Breast epithelium (tissue), 4 donors: ENCODE results near the gene NLGN4X. TPM values are rescaled to one million over a fixed set of nuclear protein-coding genes. Genes with fewer than 3 reads are reported as not detected.

Experiments
- DNase-seq, 2 donors: peaks; one replicate each; pipeline ENCODE4 v3.0.0-alpha.2; 2019; ENCODE audit warnings: low spot score in 2 of 2
- H3K27ac ChIP-seq, 2 donors: fragments of 200-600 bp; sonication (generic) in 1 of 2; one replicate each; pipeline ENCODE4 v1.5.1; 2016 to 2019; ENCODE audit warnings: mild to moderate bottlenecking in 1 of 2
- H3K27me3 ChIP-seq, 2 donors: fragments of 200-600 bp; sonication (generic) in 1 of 2; one replicate each; pipeline versions ENCODE4 v1.5.1 to v1.6.0; 2017 to 2019; ENCODE audit warnings: control low read depth in 1 of 2, mild to moderate bottlenecking in 1 of 2
- H3K36me3 ChIP-seq: fragments of 200-600 bp; one replicate; pipeline ENCODE4 v1.5.1; 2019
- H3K4me1 ChIP-seq, 2 donors: fragments of 200-600 bp; sonication (generic); one replicate each; pipeline ENCODE4 v1.5.1; 2016 to 2019; ENCODE audit warnings: control low read depth in 1 of 2
- H3K4me3 ChIP-seq, 3 donors: fragments of 200-600 bp; sonication (generic); 1 replicate in 2 of 3; 2 replicates in 1 of 3; pipeline ENCODE4 v1.5.1; 2016 to 2019; ENCODE audit warnings: mild to moderate bottlenecking in 3 of 3, moderate library complexity in 2 of 3
- H3K9me3 ChIP-seq, 2 donors: fragments of 200-600 bp; sonication (generic) in 1 of 2; one replicate each; pipeline ENCODE4 v1.5.1; 2016 to 2019; ENCODE audit warnings: control low read depth in 1 of 2
- CTCF ChIP-seq, 3 donors: fragments of 450-650 bp; IDR thresholded peaks; one replicate each; pipeline ENCODE4 v1.5.1; 2016 to 2017; ENCODE audit warnings: antibody characterized with exemption in 3 of 3, mild to moderate bottlenecking in 3 of 3, moderate library complexity in 3 of 3
- POLR2A ChIP-seq: fragments of 450-650 bp; IDR thresholded peaks from one replicate; pipeline ENCODE4 v1.6.1; 2016; ENCODE audit warnings: antibody characterized with exemption, mild to moderate bottlenecking, moderate library complexity
- POLR2AphosphoS5 ChIP-seq, 3 donors: sonication (generic); formaldehyde crosslinking; IDR thresholded peaks; one replicate each; pipeline ENCODE4 v1.6.1; 2017; ENCODE audit warnings: antibody characterized with exemption in 3 of 3
- intact Hi-C: fragments of 100-400 bp; cut with DNase I; formaldehyde crosslinking; loops from one replicate; pipeline ENCODE4 v1.15.1; 2023; ENCODE audit warnings: low total_unique reads
- total RNA-seq, 3 donors: library from RNA; depleted of rRNA; stranded (reverse); fragments of >200 nt; gene quantifications; one replicate each; pipeline ENCODE4 v1.1.0, GENCODE V29; 2016

Gene NLGN4X
- total RNA-seq, 3 donors from 2014 or later, result 0.64 to 8.6 (median 2.0) TPM

- Histone ChIP-seq H3K36me3 (no peaks in the 10 kb centered on the region), H3K9me3 (no peaks in the 10 kb centered on the region), H3K27me3 (no peaks in the 10 kb centered on the region), H3K4me1 (no peaks in the 10 kb centered on the region), H3K27ac (no peak overlapping the region), H3K4me3 (no peak overlapping the region)
- no peak for DNase-seq
- intact Hi-C loops, result no loop called here
- TF ChIP-seq CTCF (IDR thresholded peaks at IDR 0.05) (no peak), POLR2A (no peak), POLR2AphosphoS5 (IDR thresholded peaks at IDR 0.05) (no peak)
Observed at GRCh38 chrX:6163721-6164120, 64.9 kb downstream of the NLGN4X start.

GRCh38 chrX:6159468-6159867 lies 69.2 kb downstream of the NLGN4X start:
- Histone ChIP-seq H3K27ac (no peak overlapping the region), H3K4me1 (no peaks in the 10 kb centered on the region), H3K36me3 (no peaks in the 10 kb centered on the region), H3K27me3 (no peaks in the 10 kb centered on the region), H3K4me3 (no peak overlapping the region), H3K9me3 (no peaks in the 10 kb centered on the region)
- no peak for TF ChIP-seq CTCF (IDR thresholded peaks at IDR 0.05)
- no peak for TF ChIP-seq POLR2A
- no peak for TF ChIP-seq POLR2AphosphoS5 (IDR thresholded peaks at IDR 0.05)
- intact Hi-C loops, result no loop called here
- no peak for DNase-seq

GRCh38 chrX:6151971-6152370 lies 76.7 kb downstream of the NLGN4X start:
- TF ChIP-seq POLR2AphosphoS5 (IDR thresholded peaks at IDR 0.05) (no peak), CTCF (IDR thresholded peaks at IDR 0.05) (no peak)
- Histone ChIP-seq H3K9me3 (no peaks in the 10 kb centered on the region), H3K4me3 (no peak overlapping the region), H3K36me3 (no peaks in the 10 kb centered on the region), H3K4me1 (no peaks in the 10 kb centered on the region), H3K27ac (no peak overlapping the region), H3K27me3 (no peaks in the 10 kb centered on the region)
- intact Hi-C loops, result no loop called here
- no peak for DNase-seq

GRCh38 chrX:6149060-6149872 lies 79.4 kb downstream of the NLGN4X start:
- Histone ChIP-seq H3K36me3 (no peaks in the 10 kb centered on the region), H3K27me3 (no peaks in the 10 kb centered on the region), H3K4me3 (no peak overlapping the region), H3K4me1 (no peaks in the 10 kb centered on the region), H3K9me3 (no peaks in the 10 kb centered on the region), H3K27ac (no peak overlapping the region)
- DNase-seq, result no peak
- intact Hi-C loops, result no loop called here
- TF ChIP-seq POLR2AphosphoS5 (IDR thresholded peaks at IDR 0.05) (no peak), CTCF (IDR thresholded peaks at IDR 0.05) (no peak), POLR2A (no peak)

- DNase-seq, result no peak
- intact Hi-C loops, result no loop called here
- H3K27me3 ChIP-seq, result no peaks in the 10 kb centered on the region
Observed at GRCh38 chrX:6134255-6134654, 94.4 kb downstream of the NLGN4X start.

More at GRCh38 chrX:6134255-6134654, 94.4 kb downstream of the NLGN4X start:
- no peak overlapping the region for H3K27ac ChIP-seq
- TF ChIP-seq CTCF (IDR thresholded peaks at IDR 0.05) (no peak), POLR2A (no peak), POLR2AphosphoS5 (IDR thresholded peaks at IDR 0.05) (no peak)
- no peaks in the 10 kb centered on the region for H3K4me1 ChIP-seq
- H3K9me3 ChIP-seq, result no peaks in the 10 kb centered on the region
- H3K36me3 ChIP-seq, result no peaks in the 10 kb centered on the region
- H3K4me3 ChIP-seq, result no peak overlapping the region
